ENCODE data around the gene NFATC2. TPM values are rescaled to one million over a fixed set of nuclear protein-coding genes. Genes with fewer than 3 reads are reported as not detected.

NFATC2 gene
- total RNA-seq, 1 experiment from 2014 or later, result 5.0 TPM

- POLR2A ChIA-PET, result no interaction called here
- Histone ChIP-seq H3K36me3 (ENCODE audit: control insufficient read depth in 1 of 2, insufficient read depth in 2 of 2, low read length in 2 of 2) (no peaks in the 10 kb centered on the region), H3K4me2 (ENCODE audit: low read length) (no peak overlapping the region), H3K4me3 (replicated peaks in 1 of 2; ENCODE audit: low read depth in 1 of 2, low read length in 2 of 2) (no peak overlapping the region), H3K79me2 (ENCODE audit: insufficient read depth, low read length) (no peaks in the 10 kb centered on the region), H3K9me3 (ENCODE audit: control insufficient read depth in 1 of 2, insufficient read depth in 1 of 2, low read depth in 1 of 2, low read length in 2 of 2) (no peaks in the 10 kb centered on the region), H3K4me1 (ENCODE audit: control insufficient read depth in 1 of 2, insufficient read depth in 2 of 2, low read length in 2 of 2) (peaks cover under 1 to 3% of the 10 kb centered on the region in 2 experiments; a peak in 2 of 4 replicates), H4K20me1 (ENCODE audit: insufficient read depth) (no peaks in the 10 kb centered on the region), H2AFZ (ENCODE audit: low read depth, low read length, poor library complexity, severe bottlenecking) (no peak overlapping the region), H3K27ac (ENCODE audit: low read depth, low read length) (no peak overlapping the region), H3K27me3 (ENCODE audit: insufficient read depth, low read length) (no peaks in the 10 kb centered on the region), H3K9ac (ENCODE audit: low read length) (no peak overlapping the region), H3K9me2 (ENCODE audit: insufficient read depth) (no peaks in the 10 kb centered on the region)
- TF ChIP-seq REST (IDR thresholded peaks at IDR 0.05; ENCODE audit: low read depth) (no peak), YY1 (IDR thresholded peaks at IDR 0.05; ENCODE audit: extremely low read depth, insufficient replicate concordance, low read depth, low read length) (no peak), POLR2AphosphoS5 (IDR thresholded peaks at IDR 0.05; ENCODE audit: low read depth, low read length) (no peak), SIN3A (IDR thresholded peaks at IDR 0.05; ENCODE audit: low read depth) (no peak), ZFX (IDR thresholded peaks at IDR 0.05) (no peak), ZBTB33 (IDR thresholded peaks at IDR 0.05; ENCODE audit: extremely low read depth, insufficient replicate concordance, low read length) (no peak), ATF3 (IDR thresholded peaks at IDR 0.05) (no peak), CBX3 (IDR thresholded peaks at IDR 0.05; ENCODE audit: low read depth) (no peak), JUND (IDR thresholded peaks at IDR 0.05) (no peak), POLR2A (IDR thresholded peaks at IDR 0.05; ENCODE audit: borderline replicate concordance, extremely low read depth, insufficient read depth, insufficient read length) (no peak), EZH2phosphoT487 (IDR thresholded peaks at IDR 0.05; ENCODE audit: borderline replicate concordance) (no peak), ELF1 (IDR thresholded peaks at IDR 0.05; ENCODE audit: borderline replicate concordance, low read depth) (no peak)
- TF ChIP-seq, protein P1, sequence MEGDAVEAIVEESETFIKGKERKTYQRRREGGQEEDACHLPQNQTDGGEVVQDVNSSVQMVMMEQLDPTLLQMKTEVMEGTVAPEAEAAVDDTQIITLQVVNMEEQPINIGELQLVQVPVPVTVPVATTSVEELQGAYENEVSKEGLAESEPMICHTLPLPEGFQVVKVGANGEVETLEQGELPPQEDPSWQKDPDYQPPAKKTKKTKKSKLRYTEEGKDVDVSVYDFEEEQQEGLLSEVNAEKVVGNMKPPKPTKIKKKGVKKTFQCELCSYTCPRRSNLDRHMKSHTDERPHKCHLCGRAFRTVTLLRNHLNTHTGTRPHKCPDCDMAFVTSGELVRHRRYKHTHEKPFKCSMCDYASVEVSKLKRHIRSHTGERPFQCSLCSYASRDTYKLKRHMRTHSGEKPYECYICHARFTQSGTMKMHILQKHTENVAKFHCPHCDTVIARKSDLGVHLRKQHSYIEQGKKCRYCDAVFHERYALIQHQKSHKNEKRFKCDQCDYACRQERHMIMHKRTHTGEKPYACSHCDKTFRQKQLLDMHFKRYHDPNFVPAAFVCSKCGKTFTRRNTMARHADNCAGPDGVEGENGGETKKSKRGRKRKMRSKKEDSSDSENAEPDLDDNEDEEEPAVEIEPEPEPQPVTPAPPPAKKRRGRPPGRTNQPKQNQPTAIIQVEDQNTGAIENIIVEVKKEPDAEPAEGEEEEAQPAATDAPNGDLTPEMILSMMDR (IDR thresholded peaks at IDR 0.05 in 2 of 3, conservative IDR thresholded peaks at IDR 0.05 in 1 of 3; ENCODE audit: borderline replicate concordance in 1 of 3, insufficient read depth in 1 of 3, low read depth in 2 of 3, low read length in 2 of 3), result no peak
- CTCF ChIA-PET, result interaction anchor here (1.2 to 2.8 kb wide), 4 partner anchors 210 to 397 kb away, joined by 3 to 56 read pairs (median 6); no protein-coding TSS in a partner anchor
- BruUV-seq (replicated peaks), result no TSS peak
- intact Hi-C loops (cut with micrococcal nuclease), result loop anchor here (5.0 kb wide), 1 partner anchor 147 kb away; no protein-coding TSS in a partner anchor
- ATAC-seq (no peak), DNase-seq (ENCODE audit: low read depth, low spot score) (no peak)
- RAD21 ChIA-PET (ENCODE audit: low non-redundant PET in 1 of 2, low total read pairs in 2 of 2, uncharacterized antibody in 2 of 2, unreplicated experiment in 2 of 2), result interaction anchor here in 1 of 2 experiments (1.0 kb wide), 1 partner anchor 397 kb away, joined by 3 read pairs; no protein-coding TSS in a partner anchor
Observed at GRCh38 chr20:51384875-51385274, 157.6 kb downstream of the NFATC2 start.

All from HCT116 (cell line).